ENCODE results near the gene RDH16. TPM values are rescaled to one million over a fixed set of nuclear protein-coding genes. Genes with fewer than 3 reads are reported as not detected.

RDH16 gene
- total RNA-seq, 6 experiments from 2014 or later: not detected

- peaks cover 66% of the 10 kb centered on the region for H3K4me1 Mint-ChIP-seq (ENCODE audit: low read depth)
- H3K27ac Mint-ChIP-seq: no peak overlapping the region
- peaks cover 2% of the 10 kb centered on the region; the same call in 1 of the 2 replicates for H3K27me3 Mint-ChIP-seq (ENCODE audit: insufficient read depth)
- no peak for DNase-seq
- H3K4me3 Mint-ChIP-seq: no peak overlapping the region
- H3K36me3 Mint-ChIP-seq (ENCODE audit: low read depth): peaks cover 15% of the 10 kb centered on the region
- no peak for TF ChIP-seq CTCF (IDR thresholded peaks at IDR 0.05)
- no peaks in the 10 kb centered on the region for H3K9me3 Mint-ChIP-seq
Measured at GRCh38 chr12:57003395-57003794, 46.0 kb upstream of the RDH16 start.

GRCh38 chr12:57001448-57001906, 44.1 kb upstream of the RDH16 start:
- Mint-ChIP-seq H3K4me1 (ENCODE audit: low read depth) (peaks cover 50% of the 10 kb centered on the region), H3K27ac (peak overlapping the region; percentile 21; the same call in 1 of the 2 replicates), H3K9me3 (no peaks in the 10 kb centered on the region), H3K36me3 (ENCODE audit: low read depth) (peaks cover 17% of the 10 kb centered on the region), H3K4me3 (no peak overlapping the region), H3K27me3 (ENCODE audit: insufficient read depth) (peaks cover 2% of the 10 kb centered on the region; the same call in 1 of the 2 replicates)
- DNase-seq: peak; percentile 61
- peak; percentile 97 for TF ChIP-seq CTCF (IDR thresholded peaks at IDR 0.05)

GRCh38 chr12:57000393-57000792, 43.0 kb upstream of the RDH16 start:
- no peak for TF ChIP-seq CTCF (IDR thresholded peaks at IDR 0.05)
- Mint-ChIP-seq H3K4me3 (no peak overlapping the region), H3K27ac (peak overlapping the region; percentile 43), H3K9me3 (no peaks in the 10 kb centered on the region), H3K36me3 (ENCODE audit: low read depth) (peaks cover 17% of the 10 kb centered on the region), H3K4me1 (ENCODE audit: low read depth) (peaks cover 44% of the 10 kb centered on the region), H3K27me3 (ENCODE audit: insufficient read depth) (peaks cover 2% of the 10 kb centered on the region; the same call in 1 of the 2 replicates)
- peak; percentile 45 for DNase-seq

GRCh38 chr12:56999456-56999855, 42.0 kb upstream of the RDH16 start:
- Mint-ChIP-seq H3K27ac (no peak overlapping the region), H3K4me3 (no peak overlapping the region), H3K4me1 (ENCODE audit: low read depth) (peaks cover 38% of the 10 kb centered on the region), H3K36me3 (ENCODE audit: low read depth) (peaks cover 16% of the 10 kb centered on the region), H3K9me3 (no peaks in the 10 kb centered on the region), H3K27me3 (ENCODE audit: insufficient read depth) (peaks cover 2% of the 10 kb centered on the region)
- DNase-seq: peak; percentile 27
- TF ChIP-seq CTCF (IDR thresholded peaks at IDR 0.05): no peak

- TF ChIP-seq CTCF (IDR thresholded peaks at IDR 0.05): no peak
- Mint-ChIP-seq H3K9me3 (no peaks in the 10 kb centered on the region), H3K27me3 (ENCODE audit: insufficient read depth) (peaks cover 2% of the 10 kb centered on the region), H3K4me1 (ENCODE audit: low read depth) (peaks cover 38% of the 10 kb centered on the region), H3K36me3 (ENCODE audit: low read depth) (peaks cover 12% of the 10 kb centered on the region), H3K4me3 (no peak overlapping the region), H3K27ac (no peak overlapping the region)
- no peak for DNase-seq
Measured at GRCh38 chr12:56998981-56999380, 41.6 kb upstream of the RDH16 start.

GRCh38 chr12:56998316-56998715, 40.9 kb upstream of the RDH16 start:
- DNase-seq: no peak
- Mint-ChIP-seq H3K4me1 (ENCODE audit: low read depth) (peaks cover 38% of the 10 kb centered on the region), H3K36me3 (ENCODE audit: low read depth) (peaks cover 5% of the 10 kb centered on the region; the same call in 1 of the 2 replicates), H3K9me3 (no peaks in the 10 kb centered on the region), H3K27me3 (ENCODE audit: insufficient read depth) (peaks cover 2% of the 10 kb centered on the region), H3K4me3 (no peak overlapping the region), H3K27ac (no peak overlapping the region)
- TF ChIP-seq CTCF (IDR thresholded peaks at IDR 0.05): no peak
